H1 (cell line): ENCODE results near the gene WNK2.

Source experiments
- ATF2 ChIP-seq: IDR thresholded peaks from 2 replicates; pipeline ENCODE4 v1.6.1; 2012; ENCODE audit warnings: low read length, inconsistent platforms
- CHD1 ChIP-seq: IDR thresholded peaks from 2 replicates; pipeline ENCODE4 v1.6.1; 2012; ENCODE audit warnings: low read depth, low read length, improper control_type of control experiment
- CTCF ChIP-seq, 3 experiments: IDR thresholded peaks; 1 replicate in 2 of 3; 2 replicates in 1 of 3; pipeline versions ENCODE4 v1.5.1 to v1.6.1; 2011; ENCODE audit warnings: low read length in 3 of 3, mild to moderate bottlenecking in 3 of 3, inconsistent platforms in 2 of 3, low read depth in 1 of 3, moderate library complexity in 1 of 3; ENCODE audit not compliant: insufficient read depth in 1 of 3; ENCODE audit errors: control extremely low read depth in 1 of 3
- EP300 ChIP-seq, 2 experiments: IDR thresholded peaks; 1 replicate in 1 of 2; 2 replicates in 1 of 2; pipeline ENCODE4 v1.6.1; 2011 to 2012; ENCODE audit warnings: low read depth in 2 of 2, low read length in 2 of 2, mild to moderate bottlenecking in 2 of 2, borderline replicate concordance in 1 of 2, inconsistent platforms in 1 of 2, moderate library complexity in 1 of 2
- NANOG ChIP-seq: IDR thresholded peaks from 2 replicates; pipeline ENCODE4 v1.6.1; 2011; ENCODE audit warnings: low read length, low read depth, mild to moderate bottlenecking, inconsistent platforms; ENCODE audit not compliant: insufficient read depth, poor library complexity, severe bottlenecking
- POLR2A ChIP-seq, 2 experiments: IDR thresholded peaks; 1 replicate in 1 of 2; 2 replicates in 1 of 2; pipeline ENCODE4 v1.6.1; 2011; ENCODE audit warnings: low read depth in 2 of 2, low read length in 2 of 2, mild to moderate bottlenecking in 2 of 2; ENCODE audit errors: control extremely low read depth in 1 of 2
- POLR2AphosphoS5 ChIP-seq: IDR thresholded peaks from 2 replicates; pipeline ENCODE4 v1.6.1; 2011; ENCODE audit warnings: low read depth, low read length
- RAD21 ChIP-seq, 2 experiments: IDR thresholded peaks in 1 of 2; conservative IDR thresholded peaks in 1 of 2; 2 replicates each; pipeline ENCODE4 v1.6.1; 2011; ENCODE audit warnings: low read depth in 2 of 2, low read length in 2 of 2, improper control_type of control experiment in 1 of 2, inconsistent platforms in 1 of 2, mild to moderate bottlenecking in 1 of 2, moderate library complexity in 1 of 2
- RFX5 ChIP-seq: IDR thresholded peaks from 2 replicates; pipeline ENCODE4 v1.6.1; 2011; ENCODE audit warnings: low read depth, low read length, improper control_type of control experiment, borderline replicate concordance
- RNF2 ChIP-seq: fragments of 200-900, 300-1000 bp; sonication (generic); IDR thresholded peaks from 2 replicates; pipeline ENCODE4 v1.7.1; 2016; ENCODE audit warnings: borderline replicate concordance, low read depth, mild to moderate bottlenecking, antibody characterized with exemption, low read length; ENCODE audit not compliant: poor library complexity, severe bottlenecking; ENCODE audit errors: missing control alignments
- YY1 ChIP-seq: IDR thresholded peaks from 2 replicates; pipeline ENCODE4 v1.6.1; 2011; ENCODE audit warnings: low read depth, mild to moderate bottlenecking, low read length

- TF ChIP-seq NANOG = no peak
- no peak for TF ChIP-seq POLR2AphosphoS5
- no peak for TF ChIP-seq CTCF (IDR thresholded peaks at IDR 0.05; ENCODE audit: control extremely low read depth in 1 of 3, insufficient read depth in 1 of 3, low read depth in 1 of 3, low read length in 3 of 3)
- TF ChIP-seq CHD1 = no peak
- TF ChIP-seq EP300 (IDR thresholded peaks at IDR 0.05; ENCODE audit: borderline replicate concordance in 1 of 2, low read depth in 2 of 2, low read length in 2 of 2) = no peak
- TF ChIP-seq YY1 = no peak
- TF ChIP-seq POLR2A (IDR thresholded peaks at IDR 0.05; ENCODE audit: control extremely low read depth in 1 of 2, low read depth in 2 of 2, low read length in 2 of 2) = no peak
- TF ChIP-seq RAD21 (IDR thresholded peaks at IDR 0.05 in 1 of 2, conservative IDR thresholded peaks at IDR 0.05 in 1 of 2; ENCODE audit: low read depth in 2 of 2, low read length in 2 of 2) = no peak
- no peak for TF ChIP-seq RFX5
- TF ChIP-seq ATF2 = no peak
- no peak for TF ChIP-seq RNF2
These were observed 134.5 kb downstream of the WNK2 start for GRCh38 chr9:93318480-93318879.
